ENCODE results near the gene RSRC1. TPM values are rescaled to one million over a fixed set of nuclear protein-coding genes. Genes with fewer than 3 reads are reported as not detected.

RSRC1 gene
- total and polyA plus RNA-seq, 2 donors (not counting 1 experiment from before 2014, with no cell fraction given) = 4.5 to 54.6 TPM

DNA sequence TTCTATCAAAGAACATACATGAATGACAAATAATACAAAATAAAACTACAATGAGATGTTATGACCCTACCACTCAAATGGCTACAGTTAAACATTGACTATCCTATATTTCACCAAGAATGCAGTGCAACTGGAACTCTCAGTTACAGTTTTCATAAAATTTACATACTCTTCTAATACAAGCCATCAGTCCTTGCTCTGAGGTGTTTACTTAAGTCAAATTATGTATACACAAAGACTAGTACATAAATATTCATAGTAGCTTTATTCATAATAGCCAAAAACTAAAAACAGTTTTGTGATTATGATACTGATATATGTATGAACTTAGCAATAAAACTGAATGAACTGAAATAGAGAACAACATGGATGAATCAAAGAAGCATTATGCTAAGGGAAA lies 480.3 kb downstream of the RSRC1 start:
- DNase-seq = no peak
- CTCF ChIA-PET = no interaction called here
- H3K27ac Mint-ChIP-seq = no peak overlapping the region
- H3K4me1 Mint-ChIP-seq = no peaks in the 10 kb centered on the region
- Histone ChIP-seq H3K4me2 (replicated peaks; ENCODE audit: low read depth, low read length, poor library complexity, severe bottlenecking) (no peak overlapping the region), H4K20me1 (ENCODE audit: control insufficient read depth, insufficient read depth, low read length, poor library complexity, severe bottlenecking) (no peaks in the 10 kb centered on the region), H3K9ac (ENCODE audit: low read length) (no peak overlapping the region), H2AFZ (ENCODE audit: insufficient read depth, low read depth, low read length, poor library complexity, severe bottlenecking) (no peak overlapping the region), H3K27me3 (replicated peaks in 1 of 4; ENCODE audit: control extremely low read depth in 1 of 4, control insufficient read depth in 3 of 4, insufficient read depth in 4 of 4, low read length in 3 of 4) (peaks cover 0 to 5% (median under 1%) of the 10 kb centered on the region in 4 experiments), H3K4me3 (ENCODE audit: control extremely low read depth in 1 of 5, extremely low read depth in 1 of 5, insufficient read depth in 1 of 5, low read depth in 2 of 5, low read length in 4 of 5) (no peak overlapping the region), H3K4me1 (ENCODE audit: control insufficient read depth in 2 of 2, insufficient read depth in 2 of 2, low read length in 2 of 2) (no peaks in the 10 kb centered on the region), H3K79me2 (ENCODE audit: control insufficient read depth, insufficient read depth, low read length) (no peaks in the 10 kb centered on the region), H3K9me3 (ENCODE audit: control extremely low read depth in 1 of 3, control insufficient read depth in 2 of 3, insufficient read depth in 1 of 3, low read length in 2 of 3) (no peaks in the 10 kb centered on the region), H3K27ac (ENCODE audit: low read length in 2 of 2) (no peak overlapping the region), H3K36me3 (replicated peaks in 1 of 2; ENCODE audit: control extremely low read depth in 1 of 2, control insufficient read depth in 1 of 2, extremely low read depth in 1 of 2, insufficient read depth in 2 of 2, low read length in 1 of 2) (no peaks in the 10 kb centered on the region)
- TF ChIP-seq EZH2 (IDR thresholded peaks at IDR 0.05; ENCODE audit: borderline replicate concordance, insufficient read depth, low read depth, low read length, poor library complexity, severe bottlenecking) = no peak
- peaks cover 6% of the 10 kb centered on the region for H3K27me3 Mint-ChIP-seq
- no peaks in the 10 kb centered on the region for H3K9me3 Mint-ChIP-seq (ENCODE audit: insufficient read depth)
- intact Hi-C loops (cut with micrococcal nuclease) = no loop called here
- ATAC-seq (ENCODE audit: low read depth) = no peak
- no peak overlapping the region for H3K4me3 Mint-ChIP-seq
- POLR2A ChIA-PET = no interaction called here

Other genes with a start within 250 kb of the RSRC1 start
- gene SHOX2, start 3.7 kb upstream of the RSRC1 start, total RNA-seq = not detected in 2 replicates
- gene SHOX2, start 3.7 kb upstream of the RSRC1 start, polyA plus RNA-seq = not detected in 2 replicates